GM10248 (cell line): Measurements from ENCODE around the gene ZNF814.
A peak's percentile ranks its signal among the peaks of the same experiment; 100 is the strongest.
"Not testable (repeated sequence)": the region's sequence is repeated elsewhere in the genome, so short reads cannot be mapped to it uniquely, and the experiment has no call there.

Source experiments
- CTCF ChIA-PET: fragments of 300-600 bp; sonication (Branson Sonifier 250); formaldehyde crosslinking; extraction: SDS; loops from one replicate; lab custom pipeline; 2021; ENCODE audit warnings: antibody characterized with exemption; lab: Yijun Ruan, JAX
- POLR2A ChIA-PET: fragments of 350-650 bp; sonication (Branson Sonifier 250); formaldehyde crosslinking; extraction: SDS; loops from one replicate; lab custom pipeline; 2020; ENCODE audit warnings: antibody characterized with exemption; lab: Yijun Ruan, JAX
- DNase-seq: peaks from one replicate; pipeline ENCODE4 v3.0.0; 2012; ENCODE audit errors: extremely low spot score
- TF ChIP-seq, protein P1 (sequence below): IDR thresholded peaks from 2 replicates; pipeline ENCODE4 v1.5.1; 2012; ENCODE audit warnings: mild to moderate bottlenecking, low read depth; ENCODE audit errors: extremely low read depth, missing control alignments, control extremely low read depth

Gene ZNF814

DNA sequence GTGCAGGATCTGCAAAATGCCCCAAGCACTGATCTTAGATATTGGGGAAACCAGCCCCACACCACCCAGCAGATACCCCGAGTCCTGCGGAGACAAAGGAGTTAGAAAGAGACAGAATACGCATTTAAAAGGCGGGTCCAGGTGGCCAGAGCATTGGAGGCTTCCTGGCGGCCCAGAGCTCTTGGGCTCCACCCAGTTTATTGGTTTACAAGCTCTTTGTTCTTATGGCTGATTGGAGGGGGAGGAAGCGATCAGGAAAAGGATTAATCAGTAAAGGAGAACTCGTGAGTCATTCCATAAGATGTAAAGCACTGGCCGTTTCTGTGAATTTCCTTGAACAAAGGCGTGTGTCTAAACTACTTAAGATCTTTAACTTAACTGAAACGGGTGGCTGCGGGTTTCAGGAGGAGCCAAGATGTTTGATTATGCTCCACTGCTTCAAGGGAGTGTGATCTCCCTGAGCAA lies 38.3 kb downstream of the ZNF814 start:
- TF ChIP-seq, protein P1, sequence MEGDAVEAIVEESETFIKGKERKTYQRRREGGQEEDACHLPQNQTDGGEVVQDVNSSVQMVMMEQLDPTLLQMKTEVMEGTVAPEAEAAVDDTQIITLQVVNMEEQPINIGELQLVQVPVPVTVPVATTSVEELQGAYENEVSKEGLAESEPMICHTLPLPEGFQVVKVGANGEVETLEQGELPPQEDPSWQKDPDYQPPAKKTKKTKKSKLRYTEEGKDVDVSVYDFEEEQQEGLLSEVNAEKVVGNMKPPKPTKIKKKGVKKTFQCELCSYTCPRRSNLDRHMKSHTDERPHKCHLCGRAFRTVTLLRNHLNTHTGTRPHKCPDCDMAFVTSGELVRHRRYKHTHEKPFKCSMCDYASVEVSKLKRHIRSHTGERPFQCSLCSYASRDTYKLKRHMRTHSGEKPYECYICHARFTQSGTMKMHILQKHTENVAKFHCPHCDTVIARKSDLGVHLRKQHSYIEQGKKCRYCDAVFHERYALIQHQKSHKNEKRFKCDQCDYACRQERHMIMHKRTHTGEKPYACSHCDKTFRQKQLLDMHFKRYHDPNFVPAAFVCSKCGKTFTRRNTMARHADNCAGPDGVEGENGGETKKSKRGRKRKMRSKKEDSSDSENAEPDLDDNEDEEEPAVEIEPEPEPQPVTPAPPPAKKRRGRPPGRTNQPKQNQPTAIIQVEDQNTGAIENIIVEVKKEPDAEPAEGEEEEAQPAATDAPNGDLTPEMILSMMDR = no peak
- POLR2A ChIA-PET = no interaction called here
- no peak for DNase-seq
- CTCF ChIA-PET = no interaction called here

DNA sequence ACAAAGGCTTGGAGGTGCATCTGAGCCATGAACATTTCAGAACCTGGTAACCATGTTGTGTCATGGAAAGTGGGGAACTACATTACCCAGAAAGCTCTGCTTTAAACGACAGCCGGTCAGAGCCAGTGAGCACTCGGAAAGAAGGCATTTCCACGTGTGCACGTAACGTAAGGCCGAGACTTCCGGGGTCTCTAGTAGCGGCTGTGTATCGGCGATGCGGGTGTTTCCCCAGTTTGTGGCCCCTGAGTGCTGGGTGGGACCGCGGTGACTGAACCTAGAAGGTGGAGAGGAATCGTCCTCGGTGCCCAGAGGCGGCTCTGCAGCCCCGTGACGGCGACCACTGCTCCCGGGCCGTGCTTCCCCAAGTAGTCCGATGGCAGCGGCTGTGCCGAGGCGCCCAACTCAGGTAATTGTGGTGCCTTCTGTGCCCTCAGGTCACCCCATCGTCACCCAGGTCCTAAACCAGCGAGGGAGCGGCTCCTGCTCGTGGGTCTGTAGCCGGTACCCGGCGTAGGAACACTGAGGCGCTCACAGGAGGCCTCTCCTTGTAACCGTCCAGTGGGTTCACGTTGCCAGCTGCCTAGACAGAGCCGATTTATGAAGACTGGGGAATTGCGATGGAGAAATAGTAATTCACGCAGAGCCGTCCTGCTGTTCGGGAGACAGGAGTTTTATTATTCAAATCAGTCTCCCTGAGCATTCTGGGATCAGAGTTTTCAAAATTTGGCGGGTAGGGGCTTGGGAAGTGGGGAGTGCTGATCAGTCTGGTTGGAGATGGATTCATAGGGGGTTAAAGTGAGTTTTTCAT lies 39.0 kb downstream of the ZNF814 start, which contains the start of gene ZNF587:
TSS of gene ZNF587 (plus strand) at position 194 of the 808 bp plus-strand sequence. CDS start at position 374, 180 bp downstream.
- peak; percentile 81 for DNase-seq
- POLR2A ChIA-PET = not testable (repeated sequence)
- CTCF ChIA-PET = interaction anchor here (1.5 kb wide), 1 partner anchor 49 kb away, joined by 3 read pairs; no protein-coding TSS in a partner anchor

DNA sequence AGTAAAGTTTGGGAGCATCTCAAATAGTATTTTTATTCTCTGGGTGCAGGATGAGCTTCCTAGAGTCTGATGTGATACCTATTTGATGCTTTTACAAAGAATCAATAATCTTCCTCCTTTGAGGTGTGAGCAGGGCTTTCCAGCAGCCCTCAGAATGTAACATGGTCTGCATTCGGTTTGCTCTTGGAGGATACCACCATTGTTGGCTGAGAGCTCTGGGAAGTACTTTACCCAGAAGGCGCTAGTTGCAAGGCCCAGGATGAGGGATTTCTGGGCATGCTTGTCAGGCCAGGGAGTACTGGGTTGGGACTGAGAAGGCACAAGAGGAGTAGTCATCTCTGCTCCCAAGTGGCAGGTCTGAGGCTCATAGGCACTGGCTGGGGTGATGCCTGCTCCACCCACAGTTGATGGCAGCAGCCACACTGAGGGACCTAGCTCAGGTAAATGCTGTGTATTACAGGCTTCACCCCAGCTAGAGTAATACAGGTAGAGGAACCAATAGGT lies 39.6 kb downstream of the ZNF814 start:
- DNase-seq, POLR2A ChIA-PET: not testable (repeated sequence)
- CTCF ChIA-PET = interaction anchor here (1.5 kb wide), 1 partner anchor 48 kb away, joined by 3 read pairs; no protein-coding TSS in a partner anchor

- CTCF ChIA-PET = interaction anchor here (0.9 to 1.0 kb wide), 2 partner anchors 26 to 40 kb away, joined by 3 read pairs; no protein-coding TSS in a partner anchor
- POLR2A ChIA-PET, DNase-seq: not testable (repeated sequence)
These were observed 41.7 kb downstream of the ZNF814 start for GRCh38 chr19:57847164-57847563.

GRCh38 chr19:57841122-57841763 lies 47.6 kb downstream of the ZNF814 start:
- ChIA-PET CTCF (no interaction called here), POLR2A (no interaction called here)

GRCh38 chr19:57838622-57839191 lies 50.1 kb downstream of the ZNF814 start:
- POLR2A ChIA-PET, CTCF ChIA-PET, DNase-seq: not testable (repeated sequence)

More at GRCh38 chr19:57841122-57841763, 47.6 kb downstream of the ZNF814 start:
- TF ChIP-seq, protein P1 = no peak
- DNase-seq = no peak

GRCh38 chr19:57836991-57837390 lies 51.8 kb downstream of the ZNF814 start:
- POLR2A ChIA-PET = interaction anchor here (0.6 kb wide), 1 partner anchor 264 kb away, joined by 3 read pairs; no protein-coding TSS in a partner anchor
- DNase-seq, CTCF ChIA-PET: not testable (repeated sequence)

DNA sequence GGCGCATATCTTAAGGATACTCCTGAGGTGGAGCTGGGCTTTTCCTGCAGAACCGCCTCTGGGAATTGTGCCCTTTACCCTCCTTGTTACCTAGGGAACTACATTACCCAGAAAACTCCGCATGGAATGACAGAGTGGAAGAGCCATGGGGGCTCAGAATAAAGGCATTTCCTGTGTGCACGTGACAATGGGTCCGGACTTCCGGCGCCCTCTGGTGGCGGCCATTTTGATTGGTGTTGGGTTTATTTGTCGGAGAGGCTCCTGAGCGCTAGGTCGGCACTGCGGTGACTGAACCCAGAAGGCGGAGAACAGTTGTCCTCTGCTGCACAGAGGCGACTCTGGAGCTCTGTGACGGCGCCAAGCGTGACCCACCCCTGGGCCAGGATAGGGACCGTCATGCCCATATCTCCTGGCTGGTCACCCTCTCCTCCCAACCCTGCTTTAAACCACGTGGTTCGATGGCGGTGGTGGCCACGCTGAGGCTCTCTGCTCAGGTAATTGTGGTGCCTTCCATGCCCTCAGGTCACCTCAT lies 58.7 kb downstream of the ZNF814 start, which contains the start of gene ZNF587B:
TSS of gene ZNF587B (plus strand) at position 229 of the 532 bp plus-strand sequence. CDS start at position 459, 230 bp downstream.
- POLR2A ChIA-PET = no interaction called here
- CTCF ChIA-PET = interaction anchor here (0.9 to 1.3 kb wide), 4 partner anchors 9 to 116 kb away, joined by 3 read pairs; partner anchors contain the start of gene ZNF552
- DNase-seq = no peak
- TF ChIP-seq, protein P1 = no peak
